HuH-7.5 (cell line): ENCODE results near the gene VCAM1.

Experiments used
- DNase-seq: peaks from one replicate; pipeline ENCODE4 v3.0.0; 2011; ENCODE audit warnings: low spot score

The VCAM1 gene

DNA sequence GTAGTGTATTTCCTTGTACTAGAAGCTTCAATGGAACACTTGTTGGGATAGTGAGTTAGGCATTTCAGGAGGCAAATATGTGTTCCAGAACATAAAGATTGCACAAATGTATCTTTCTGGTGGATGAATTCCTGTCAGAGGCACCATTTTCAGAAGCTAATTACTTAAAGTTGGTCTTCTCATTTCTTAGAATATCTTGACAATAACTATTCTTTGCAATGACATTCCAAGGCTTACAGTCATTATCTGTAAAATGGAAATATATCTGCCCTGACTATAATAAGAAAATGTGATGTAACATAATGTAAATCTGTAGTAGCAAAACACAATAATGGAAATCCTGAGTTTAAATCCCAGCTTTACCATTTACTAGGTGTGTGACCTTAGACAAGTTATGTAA, 2.7 kb downstream of the VCAM1 start:
- no peak for DNase-seq

GRCh38 chr1:100724281-100724680, 4.7 kb downstream of the VCAM1 start:
- no peak for DNase-seq

DNA sequence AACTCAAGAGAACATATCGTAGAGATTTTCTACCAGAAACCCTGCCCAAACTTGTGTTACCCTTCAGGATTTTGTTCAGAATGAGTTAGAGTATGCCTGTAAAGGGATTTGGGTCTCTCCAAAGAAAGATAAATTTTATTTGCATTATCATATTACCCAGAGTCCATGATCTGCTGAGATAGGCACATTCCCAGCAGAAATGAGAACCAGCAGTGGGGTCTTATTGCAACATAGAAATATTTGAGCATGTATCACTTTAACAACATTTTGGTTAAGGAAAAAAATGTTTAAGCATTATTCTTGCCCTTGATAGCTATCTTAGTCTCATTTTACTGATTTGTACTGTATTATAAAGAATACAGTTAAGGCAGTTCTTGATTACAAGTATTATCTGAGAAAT, 10.6 kb downstream of the VCAM1 start:
- DNase-seq: no peak

GRCh38 chr1:100731309-100731708, 11.8 kb downstream of the VCAM1 start:
- DNase-seq: peak; percentile 3

DNA sequence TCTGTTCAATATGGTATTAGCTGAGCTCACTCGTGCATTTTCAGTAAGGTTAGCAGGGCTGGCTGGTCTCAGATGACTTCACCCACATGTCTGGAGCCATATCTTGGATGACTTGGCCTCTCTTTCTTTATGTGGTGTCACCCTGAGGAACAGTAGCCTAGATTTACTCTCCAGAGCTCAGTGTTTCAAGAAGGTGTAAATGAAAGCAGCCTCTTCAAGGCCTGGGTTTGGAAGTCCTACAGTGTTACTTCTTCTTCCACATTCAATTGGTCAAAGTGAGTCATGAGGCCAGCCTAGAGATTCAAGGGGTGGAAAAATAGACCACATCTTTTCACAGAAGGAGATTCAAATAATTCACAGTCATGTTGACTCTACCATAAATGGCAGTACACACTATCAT, 12.2 kb downstream of the VCAM1 start:
- DNase-seq: no peak

GRCh38 chr1:100734676-100735075, 15.1 kb downstream of the VCAM1 start:
- no peak for DNase-seq

DNA sequence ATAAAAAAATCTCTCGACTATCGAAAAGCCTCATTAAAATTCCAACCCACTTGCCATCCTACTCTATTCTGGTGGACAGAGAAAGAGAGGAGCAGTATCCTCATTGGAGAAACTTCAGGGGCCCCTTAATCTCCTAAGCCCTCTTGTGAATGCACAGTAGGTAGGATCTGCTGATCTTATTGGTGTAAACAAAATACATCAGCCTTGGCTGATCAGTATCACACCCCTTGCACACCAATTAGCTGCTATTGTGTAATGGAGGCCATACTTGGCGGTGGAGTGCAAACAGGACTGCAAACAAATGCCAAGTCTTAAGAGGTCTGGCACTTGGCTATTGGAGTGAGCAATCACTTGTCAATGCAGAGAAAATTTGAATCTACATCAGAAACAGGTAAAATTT, 15.7 kb downstream of the VCAM1 start:
- DNase-seq: no peak

- DNase-seq: no peak
These were observed 16.8 kb downstream of the VCAM1 start for GRCh38 chr1:100736324-100736723.

DNA sequence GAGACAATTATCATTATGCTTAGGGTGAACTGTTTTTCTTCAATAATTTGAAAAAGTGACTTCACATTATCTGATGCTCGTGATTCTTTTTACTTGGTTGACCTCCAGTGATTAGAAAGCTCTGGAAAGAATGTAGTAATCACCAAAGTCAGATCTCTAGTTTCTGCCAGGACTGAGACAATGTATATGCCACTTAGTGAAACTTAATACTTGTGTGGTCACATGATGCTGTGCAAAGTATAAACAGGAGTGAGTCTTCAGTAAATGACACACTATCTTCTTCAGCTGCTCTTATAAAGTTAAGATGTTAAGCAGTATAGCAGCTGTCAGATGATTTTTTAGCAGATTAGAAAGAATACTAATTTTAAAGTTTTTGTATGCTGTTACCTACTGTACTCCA, 17.2 kb downstream of the VCAM1 start:
- DNase-seq: no peak

- no peak for DNase-seq
These were observed 27.0 kb downstream of the VCAM1 start for GRCh38 chr1:100746542-100746932.

- no peak for DNase-seq
These were observed 28.2 kb downstream of the VCAM1 start for GRCh38 chr1:100747771-100748170.

DNA sequence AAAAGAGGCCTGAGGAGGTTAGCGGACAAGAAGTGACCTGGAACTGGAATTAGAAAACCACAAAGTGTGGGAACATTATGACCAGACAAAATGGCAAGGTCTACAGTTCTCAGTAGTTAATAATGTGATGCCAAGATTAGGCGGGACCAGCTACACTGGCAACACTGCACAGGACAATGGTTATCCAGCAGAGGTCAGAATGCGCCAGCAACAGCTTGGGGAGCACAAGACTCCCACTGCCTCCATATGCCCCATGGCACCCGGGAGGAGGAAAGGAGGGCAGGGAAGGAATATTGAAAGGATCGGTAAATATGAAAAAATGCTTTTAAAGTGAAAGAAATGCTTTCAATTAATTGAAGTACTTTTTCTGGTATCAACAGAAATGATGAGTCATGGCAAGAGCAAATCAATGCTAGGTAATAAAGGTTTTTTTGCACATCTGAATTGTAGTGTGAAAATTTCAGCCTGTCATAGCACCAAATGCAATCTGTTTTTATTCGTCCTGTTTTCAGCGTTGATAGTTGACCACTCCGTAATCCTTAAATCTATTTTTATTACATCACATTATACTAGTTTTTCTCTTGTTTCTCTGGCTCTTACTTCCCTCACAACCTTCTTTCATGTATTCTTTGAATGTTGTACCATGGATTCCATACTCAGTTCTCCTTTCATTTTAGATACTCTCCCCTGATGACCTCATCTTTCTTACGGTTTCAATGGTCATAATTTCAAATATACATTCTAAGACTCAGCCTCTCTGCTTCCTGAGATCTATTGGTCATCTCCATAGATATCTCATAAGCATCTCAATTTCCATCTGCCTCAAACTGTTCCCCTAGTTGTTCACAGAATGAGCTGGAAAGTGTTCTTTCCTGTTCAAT, 30.7 kb downstream of the VCAM1 start:
- DNase-seq: no peak

- DNase-seq: no peak
These were observed 33.2 kb downstream of the VCAM1 start for GRCh38 chr1:100752791-100753190.

GRCh38 chr1:100757946-100758345, 38.4 kb downstream of the VCAM1 start:
- DNase-seq: no peak

- no peak for DNase-seq
These were observed 39.6 kb downstream of the VCAM1 start for GRCh38 chr1:100759188-100759587.

- no peak for DNase-seq
These were observed 41.0 kb downstream of the VCAM1 start for GRCh38 chr1:100760511-100760910.

- no peak for DNase-seq
These were observed 42.9 kb downstream of the VCAM1 start for GRCh38 chr1:100762461-100762860.

GRCh38 chr1:100767176-100767890, 47.8 kb downstream of the VCAM1 start:
- DNase-seq: no peak

- DNase-seq: no peak
These were observed 49.8 kb downstream of the VCAM1 start for GRCh38 chr1:100769323-100769722.

DNA sequence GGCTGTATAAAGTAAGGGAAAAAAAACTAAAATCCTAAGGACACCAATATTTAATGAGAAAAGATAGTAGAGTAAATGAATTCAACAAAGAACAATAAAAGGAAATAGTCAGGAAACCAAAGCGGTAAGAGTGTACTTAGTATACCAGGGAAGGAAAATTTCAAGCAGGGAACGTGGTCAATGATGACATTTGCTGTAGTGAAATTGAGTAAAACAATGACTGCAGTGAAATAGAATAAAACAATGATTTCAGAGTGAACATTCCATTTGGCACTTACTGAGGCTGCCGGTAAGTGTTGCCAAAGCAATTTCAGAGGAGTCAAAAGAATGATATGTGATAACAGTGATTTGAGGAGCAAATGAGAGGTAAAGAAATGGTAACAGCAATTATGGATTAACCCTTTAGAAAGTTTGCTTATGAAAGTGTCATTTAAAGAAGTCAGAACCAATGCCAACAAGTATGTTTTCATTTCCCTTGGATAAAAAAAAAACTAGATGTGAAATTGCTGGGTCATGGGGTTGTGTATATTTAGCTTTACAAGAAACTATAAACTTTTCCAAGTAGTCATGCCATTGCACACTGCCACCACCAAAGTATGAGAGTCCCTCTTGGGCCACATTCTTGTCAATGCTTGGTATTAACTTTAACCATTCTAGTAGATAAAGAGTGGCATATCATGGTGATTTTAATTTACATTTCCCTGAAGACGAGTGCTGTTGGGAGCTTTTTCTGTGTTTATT, 50.5 kb downstream of the VCAM1 start:
- DNase-seq: no peak

DNA sequence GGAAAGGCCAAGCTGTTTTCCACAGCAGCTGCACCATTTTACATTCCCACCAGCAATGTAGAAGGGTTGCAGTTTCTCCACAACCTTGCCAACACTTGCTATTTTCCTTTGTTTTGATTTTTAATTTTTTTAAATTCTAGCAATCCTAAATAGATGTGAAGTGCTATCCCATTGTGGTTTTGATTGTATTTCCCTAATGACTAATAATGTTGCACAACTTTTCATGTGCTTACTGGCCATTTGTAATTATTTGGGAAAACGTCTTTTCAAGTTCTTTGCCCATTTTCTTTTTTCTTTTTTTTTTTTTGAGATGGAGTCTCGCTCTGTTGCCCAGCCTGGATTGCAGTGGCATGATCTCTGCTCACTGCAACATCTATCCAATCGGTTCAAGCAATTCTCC, 53.9 kb downstream of the VCAM1 start:
- no peak for DNase-seq

DNA sequence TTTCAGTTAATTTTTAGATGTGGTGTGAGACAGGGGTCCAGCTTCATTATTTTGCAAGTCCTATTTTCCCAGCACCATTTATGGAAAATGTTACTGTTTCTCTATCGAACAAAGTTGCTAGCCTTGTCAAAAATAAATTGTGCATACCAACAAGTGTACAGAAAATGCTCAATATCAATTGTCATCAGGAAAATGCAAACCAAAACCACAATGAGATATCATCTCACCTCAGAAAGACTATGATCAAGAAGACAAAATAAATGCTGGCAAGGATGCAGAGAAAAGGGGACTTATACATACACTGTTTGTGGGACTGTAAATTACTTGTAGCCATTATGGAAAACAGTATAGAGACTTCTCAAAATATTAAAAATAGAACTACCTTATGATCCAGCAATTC, 54.8 kb downstream of the VCAM1 start:
- no peak for DNase-seq

GRCh38 chr1:100775483-100775882, 55.9 kb downstream of the VCAM1 start:
- DNase-seq: no peak
